GM18499 (cell line): Measurements from ENCODE around the gene ARID3B.
"Not testable (repeated sequence)": the region's sequence is repeated elsewhere in the genome, so short reads cannot be mapped to it uniquely, and the experiment has no call there.

Experiments
- ATAC-seq: cut with Tn5 transposase; IDR thresholded peaks from one replicate; pipeline ENCODE4 v1.9.1; 2021; ENCODE audit warnings: moderate number of reproducible peaks; ENCODE audit not compliant: insufficient read depth, unreplicated experiment

The ARID3B gene

DNA sequence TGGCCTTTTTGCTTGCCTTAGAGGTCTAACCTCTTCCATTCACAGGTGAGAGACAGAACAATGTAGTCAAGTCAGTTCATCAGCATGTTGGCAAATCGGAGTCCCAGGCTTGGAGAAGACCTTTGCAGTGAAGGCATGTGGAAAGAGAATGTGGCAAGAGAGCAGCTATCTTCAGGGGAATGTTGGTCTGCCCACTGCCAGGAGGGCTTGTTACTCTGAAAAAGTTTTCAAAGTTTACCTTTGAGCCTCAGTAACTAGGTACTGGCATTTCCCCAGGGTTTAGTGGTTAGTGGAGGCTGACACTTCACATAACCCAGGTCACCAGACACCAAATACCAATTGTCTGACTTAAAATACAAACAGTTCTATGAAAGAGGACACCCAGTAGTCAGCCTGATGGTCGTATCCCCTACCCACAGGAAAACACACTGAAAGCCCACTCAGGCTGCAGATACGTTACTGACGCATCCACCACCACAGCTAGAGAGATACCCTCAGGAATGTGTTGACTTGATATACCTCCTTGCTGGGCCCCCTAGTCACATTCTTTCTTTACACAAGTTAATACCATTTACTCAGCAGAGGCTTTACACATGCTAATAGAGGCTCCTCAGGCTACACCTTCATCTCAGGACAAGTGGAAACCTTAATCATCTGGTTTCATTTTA is 9.7 kb upstream of the ARID3B start:
- no peak for ATAC-seq

DNA sequence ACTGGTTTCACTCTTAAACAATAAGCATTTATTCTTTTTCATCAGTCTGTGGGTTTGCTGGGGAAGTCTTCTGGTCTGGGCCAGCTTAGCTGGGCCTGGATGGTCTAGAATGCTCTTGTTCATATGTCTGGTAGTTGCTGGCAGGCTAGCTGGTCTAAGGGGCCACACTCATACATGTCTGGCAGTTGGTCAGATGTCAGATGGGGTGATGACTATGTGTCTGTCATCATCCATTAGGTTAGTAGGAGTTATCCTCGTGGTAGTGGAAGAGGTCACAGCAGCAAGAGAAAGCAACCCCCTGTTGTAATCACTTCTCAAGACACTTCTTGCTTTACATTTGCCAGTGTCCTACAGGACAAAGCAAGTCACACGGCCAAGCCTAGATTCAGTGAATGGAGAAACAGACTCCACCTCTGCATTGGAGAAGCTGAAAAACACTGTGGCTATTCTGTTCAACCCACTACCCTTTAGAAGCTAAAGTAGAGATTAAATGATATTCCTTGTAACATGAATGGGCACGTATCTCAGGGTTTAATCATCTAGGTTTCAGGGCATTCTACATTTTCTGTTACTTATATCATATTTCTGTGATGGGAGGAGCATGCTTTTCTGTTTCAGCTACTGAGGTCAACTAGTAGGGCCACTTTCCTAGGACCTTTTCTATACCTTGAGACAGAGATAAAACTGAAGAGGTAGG is 5.5 kb upstream of the ARID3B start:
- no peak for ATAC-seq

DNA sequence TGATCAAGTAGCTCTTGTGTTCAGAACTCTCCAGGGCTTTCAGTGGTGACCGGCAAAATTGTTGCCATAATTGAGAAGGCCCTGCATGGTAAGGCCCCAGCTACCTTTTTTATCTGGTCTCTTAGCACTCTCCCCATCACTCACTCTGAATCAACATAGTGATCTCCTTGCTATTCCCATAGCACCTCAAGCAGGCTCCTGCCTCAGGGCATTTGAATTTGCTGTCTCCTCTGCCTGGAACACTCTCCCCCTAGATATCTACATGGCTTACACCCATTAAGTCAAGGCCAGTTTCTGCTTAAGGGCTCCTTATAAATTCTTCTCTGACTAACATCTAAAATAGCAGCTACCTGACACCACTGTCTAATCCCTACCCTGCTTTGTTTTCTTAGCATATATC is 3.3 kb upstream of the ARID3B start:
- no peak for ATAC-seq

DNA sequence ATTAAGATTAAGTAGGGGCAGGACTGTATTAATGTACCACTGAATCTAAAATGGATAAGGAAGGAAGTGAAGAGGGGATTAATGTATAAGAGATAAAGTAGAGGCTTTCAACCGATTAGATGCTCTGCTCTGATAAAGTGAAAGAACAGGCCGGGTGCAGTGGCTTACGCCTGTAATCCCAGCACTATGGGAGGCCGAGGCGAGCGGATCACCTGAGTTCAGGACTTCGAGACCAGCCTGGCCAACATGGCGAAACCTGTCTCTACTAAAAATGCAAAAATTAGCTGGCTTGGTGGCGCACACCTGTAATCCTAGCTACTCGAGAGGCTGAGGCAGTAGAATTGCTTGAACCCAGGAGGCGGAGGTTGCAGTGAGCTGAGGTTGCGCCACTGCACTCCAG is 1.5 kb upstream of the ARID3B start:
- not testable (repeated sequence) for ATAC-seq

DNA sequence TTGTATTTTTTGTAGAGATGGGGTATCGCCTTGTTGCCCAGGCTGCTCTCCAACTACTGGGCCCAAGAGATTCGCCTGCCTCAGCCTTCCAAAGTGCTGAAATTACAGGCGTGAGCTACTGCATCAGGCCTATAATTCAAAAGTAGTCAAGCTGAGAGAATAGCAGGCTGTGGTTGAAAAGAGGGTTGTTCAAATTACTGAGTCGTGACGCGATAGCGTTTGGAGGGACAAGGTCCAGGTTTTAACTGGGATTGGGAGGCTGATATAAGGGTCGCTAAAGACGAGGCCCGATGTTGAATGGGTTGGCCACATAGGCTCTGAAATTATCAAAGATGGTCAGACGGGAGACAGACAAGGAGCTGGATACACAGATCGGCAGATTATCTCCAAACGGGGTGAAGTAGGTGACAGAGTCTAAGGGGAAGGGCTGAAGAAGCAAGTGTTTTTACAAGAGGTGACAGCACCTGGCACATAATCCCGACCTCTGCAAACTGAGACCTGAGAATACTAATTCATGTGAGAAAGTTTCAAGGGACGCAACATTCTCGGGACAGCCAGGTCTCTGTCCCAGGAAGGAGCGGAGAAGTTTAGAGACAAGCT is 759 bp upstream of the ARID3B start:
- ATAC-seq: no peak

DNA sequence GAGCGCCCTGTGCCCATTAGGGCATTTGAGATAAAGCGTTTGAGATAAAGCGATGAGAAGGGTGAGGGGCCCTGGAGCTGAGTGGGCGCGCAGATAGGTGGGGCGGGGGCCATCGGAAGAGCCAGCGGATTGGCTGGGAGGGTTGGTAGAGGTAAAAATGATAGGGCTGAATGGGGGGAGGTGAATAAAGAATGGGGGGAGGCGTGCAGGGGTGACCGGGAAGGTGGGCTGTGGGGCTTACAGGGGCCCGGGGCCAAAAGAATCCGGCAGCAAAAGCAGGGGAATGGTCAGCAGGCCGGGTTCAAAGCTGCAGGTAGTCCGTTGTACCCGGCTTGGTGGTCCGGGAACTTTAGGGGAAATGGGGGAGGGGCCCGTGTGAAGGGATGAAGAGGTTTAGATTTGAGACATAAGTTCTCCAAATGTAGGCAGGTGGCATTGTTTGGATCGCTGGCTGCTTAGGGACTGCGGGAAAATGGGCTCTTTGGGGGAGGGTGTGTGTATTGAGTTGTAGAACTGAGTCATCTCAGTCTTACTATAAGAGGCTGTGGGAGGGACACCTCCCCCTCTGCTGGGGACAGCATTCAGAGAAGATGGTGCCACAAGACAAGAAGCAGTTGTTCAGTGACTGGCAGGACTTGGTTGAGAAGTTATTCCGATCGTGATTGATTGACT is 610 bp downstream of the ARID3B start:
- no peak for ATAC-seq

DNA sequence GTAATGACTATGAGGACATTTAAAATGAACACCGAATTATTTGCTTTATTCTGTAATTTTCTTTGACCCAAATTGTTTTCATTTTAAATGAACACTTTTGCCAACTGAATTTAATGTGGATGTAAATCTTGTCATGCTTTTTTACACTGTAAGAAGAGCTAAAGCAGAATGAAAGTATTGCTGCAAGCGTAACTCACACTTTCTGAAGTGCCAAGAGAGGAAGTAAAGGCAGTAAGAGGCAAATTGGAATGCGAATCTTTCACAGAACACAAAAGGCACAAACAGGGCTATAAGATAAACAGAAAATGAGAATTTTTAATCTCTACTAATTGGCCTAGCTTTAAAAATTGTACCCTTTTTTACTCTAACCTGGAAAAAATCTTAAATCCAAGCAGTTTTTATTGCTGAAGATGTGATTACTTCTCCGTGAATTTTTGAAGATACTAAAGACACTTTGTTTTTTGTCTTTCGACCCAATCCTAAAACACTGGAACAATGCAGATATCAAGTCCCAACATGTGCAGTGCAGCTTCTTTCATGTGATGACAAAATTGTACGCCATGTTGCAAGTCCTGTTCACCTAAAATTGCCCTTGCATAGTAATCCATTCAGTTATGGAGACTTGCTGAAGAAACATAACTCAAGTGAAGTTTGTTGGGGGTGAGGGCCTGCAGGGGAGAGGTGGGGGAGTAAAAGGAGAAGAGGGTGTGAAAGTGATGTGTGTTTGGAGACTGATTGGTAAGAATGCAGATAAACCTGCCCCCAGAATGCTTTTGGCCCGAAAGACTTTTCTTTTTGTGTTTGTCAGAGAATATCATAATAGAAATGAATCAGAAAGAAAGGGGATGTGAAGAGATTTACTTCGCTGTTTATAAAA is 1.4 kb downstream of the ARID3B start:
- ATAC-seq: no peak

DNA sequence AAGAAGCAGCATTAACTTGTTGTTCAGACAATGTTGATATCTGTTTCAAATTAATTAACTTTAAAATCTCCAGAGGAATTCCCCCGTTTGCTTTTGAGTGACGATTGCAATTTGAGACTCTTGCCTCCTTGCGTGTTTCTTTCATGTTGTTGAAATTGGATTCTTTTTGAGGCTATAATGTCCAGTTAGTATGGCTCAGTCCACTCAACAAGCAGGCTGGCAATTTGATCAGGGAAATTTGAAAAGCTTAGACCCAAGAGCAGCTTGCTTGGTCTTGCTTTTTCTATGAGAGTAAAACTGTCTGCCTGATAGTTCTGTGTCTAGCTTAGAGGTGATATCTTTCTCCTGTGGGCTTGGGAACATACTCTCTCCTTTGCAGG is 2.0 kb downstream of the ARID3B start:
- no peak for ATAC-seq

DNA sequence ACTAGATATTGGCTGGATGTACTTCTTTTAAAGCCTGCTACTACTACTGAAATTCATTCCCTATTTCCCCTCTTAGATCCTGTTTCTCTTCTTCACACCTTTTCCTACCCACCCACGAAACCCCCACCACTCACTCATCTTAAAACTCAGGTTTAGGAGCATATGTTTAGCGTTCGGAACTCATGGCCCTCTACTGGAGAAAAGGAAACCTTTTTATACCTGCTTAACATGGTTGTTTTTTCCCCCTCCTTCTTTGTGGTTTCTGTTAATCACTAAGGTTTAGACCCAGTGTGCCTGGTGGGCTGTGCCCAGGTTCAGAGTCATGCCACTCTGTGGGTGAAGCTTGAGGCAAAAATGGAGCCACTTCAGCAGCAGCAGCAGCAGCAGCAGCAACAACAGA is 2.6 kb downstream of the ARID3B start:
- ATAC-seq: no peak

DNA sequence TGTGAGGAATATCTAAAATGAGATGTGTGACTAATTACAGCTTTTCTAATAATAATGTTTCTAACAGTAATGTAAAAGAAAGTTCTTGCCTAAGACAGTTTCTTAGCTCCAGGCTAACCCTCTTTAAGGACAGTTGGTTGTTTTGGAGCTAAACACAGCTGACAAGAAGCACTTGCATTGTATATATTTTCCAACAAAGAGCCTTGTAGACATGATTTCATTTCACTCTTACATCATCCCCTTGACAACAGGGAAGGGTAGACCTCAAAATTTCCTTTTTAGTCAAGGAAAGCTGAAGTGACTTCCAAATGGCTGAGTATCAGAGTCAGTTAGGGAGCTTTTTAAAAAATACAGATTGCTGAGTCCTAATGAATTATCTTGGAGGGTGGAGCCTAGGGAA is 4.1 kb downstream of the ARID3B start:
- ATAC-seq: no peak

DNA sequence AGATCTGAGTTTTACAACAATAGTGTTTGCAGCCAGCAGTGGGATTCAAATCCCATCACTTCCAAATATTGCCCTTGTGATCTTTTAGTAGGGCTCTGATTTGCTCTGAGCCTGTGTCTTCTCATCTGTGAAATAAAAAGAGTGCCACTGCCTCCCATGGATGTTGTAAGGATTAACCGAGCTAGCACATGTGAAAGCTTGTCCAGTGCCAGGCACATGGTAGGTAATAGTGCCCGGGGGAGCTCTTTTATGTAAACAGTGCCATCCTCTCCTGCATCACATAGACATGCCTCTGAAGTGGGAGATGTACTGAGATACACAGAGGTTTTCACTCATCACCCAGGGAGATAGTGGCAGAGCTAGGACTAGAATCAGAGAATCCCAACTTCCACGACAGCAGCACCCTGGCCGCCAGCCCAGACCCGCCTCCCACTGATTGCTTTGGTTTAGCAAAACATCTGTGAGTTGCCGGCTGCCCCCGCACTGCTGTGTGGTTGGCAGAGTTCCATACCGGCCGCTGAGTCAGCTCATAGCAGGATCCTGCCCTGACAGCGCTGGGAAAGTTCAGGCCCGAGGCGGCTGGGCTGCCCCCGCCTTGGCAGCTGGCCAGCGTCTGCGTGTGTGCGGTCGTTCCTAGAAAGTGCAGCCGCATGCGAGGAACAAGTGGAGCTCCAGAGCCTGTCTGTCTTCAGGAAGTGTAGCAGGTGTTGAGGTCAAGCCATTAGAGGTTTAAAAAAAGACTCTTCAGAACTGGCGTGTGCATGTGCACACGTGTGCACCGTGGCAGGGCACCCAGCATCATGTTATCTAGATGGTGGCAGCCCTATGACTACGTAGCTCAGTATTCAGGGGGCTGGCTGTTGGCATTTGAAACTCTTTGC is 5.0 kb downstream of the ARID3B start:
- peak; percentile 47 for ATAC-seq

DNA sequence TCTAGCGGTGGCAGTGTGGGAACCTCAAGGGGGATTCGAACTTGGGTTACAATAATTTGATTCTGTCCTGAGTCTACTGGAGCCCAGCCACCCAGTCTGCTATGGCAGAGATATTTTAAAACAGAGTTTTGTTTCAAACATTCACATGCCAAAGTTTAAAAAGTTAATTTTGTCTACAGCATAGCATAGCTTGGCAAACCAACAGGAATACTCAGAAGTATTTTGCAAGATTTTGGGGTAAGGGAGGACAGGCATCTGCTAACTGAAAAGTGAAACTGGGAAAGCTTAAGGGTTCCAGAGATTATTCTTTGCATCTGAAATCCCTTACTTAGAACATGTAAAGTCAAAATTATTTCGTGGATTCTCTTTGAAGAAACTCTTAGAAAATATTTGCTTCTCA is 6.6 kb downstream of the ARID3B start:
- no peak for ATAC-seq

DNA sequence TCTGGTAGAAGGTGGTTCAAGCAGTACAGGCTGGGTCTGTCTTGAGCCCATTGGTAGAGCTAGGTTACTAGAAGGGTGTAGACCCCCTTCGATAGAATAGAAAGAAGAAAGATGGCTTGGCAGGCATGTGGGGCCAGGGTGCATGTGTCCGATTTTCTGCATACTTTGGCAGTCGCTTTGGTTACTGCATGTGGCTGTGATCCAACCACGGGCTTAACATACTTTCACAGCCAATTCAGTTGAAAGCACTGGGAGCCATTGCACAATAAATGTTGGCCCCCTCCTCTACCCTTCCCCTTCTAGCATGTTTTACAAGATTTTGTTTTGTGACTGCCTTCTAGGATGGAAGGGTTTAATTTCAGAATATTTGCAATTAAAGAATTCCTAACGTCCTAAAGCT is 7.2 kb downstream of the ARID3B start:
- no peak for ATAC-seq

DNA sequence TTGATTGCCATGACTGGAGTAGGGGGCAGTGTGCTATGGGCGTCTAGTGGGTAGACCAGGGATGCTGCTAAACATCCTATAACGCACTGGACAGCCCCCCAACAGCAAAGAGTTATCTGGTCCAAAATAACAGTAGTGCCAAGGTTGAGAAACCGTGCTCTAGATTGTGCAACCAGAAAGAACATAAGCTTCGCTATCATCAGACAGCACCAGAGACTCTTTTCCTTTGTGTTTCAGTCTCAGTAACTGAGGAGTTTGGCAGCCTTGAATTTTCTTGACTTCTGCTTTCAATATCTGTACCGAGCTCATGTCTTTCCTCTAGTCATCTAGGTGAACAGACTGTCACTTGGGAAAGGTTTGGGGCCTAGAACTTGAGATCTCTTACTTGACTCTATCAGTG is 8.8 kb downstream of the ARID3B start:
- no peak for ATAC-seq

DNA sequence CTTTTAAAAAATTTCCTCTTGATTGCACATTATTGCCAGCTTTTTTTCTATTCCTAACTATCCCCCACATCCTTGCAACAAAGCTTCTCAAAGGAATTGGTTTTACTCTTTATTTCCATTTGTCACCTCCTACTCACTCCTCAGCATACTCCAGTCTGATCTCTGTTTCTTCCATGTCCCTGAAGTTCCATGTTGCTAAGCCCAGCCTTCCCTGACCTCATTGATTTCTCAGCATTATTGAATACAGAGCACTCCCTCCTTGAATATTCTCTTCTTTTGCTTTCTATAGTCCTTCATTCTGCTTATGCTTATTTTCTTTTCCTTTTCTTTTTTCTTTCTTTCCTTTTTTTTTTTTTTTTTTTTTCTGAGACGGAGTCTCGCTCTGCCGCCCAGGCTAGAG is 10.7 kb downstream of the ARID3B start:
- no peak for ATAC-seq

DNA sequence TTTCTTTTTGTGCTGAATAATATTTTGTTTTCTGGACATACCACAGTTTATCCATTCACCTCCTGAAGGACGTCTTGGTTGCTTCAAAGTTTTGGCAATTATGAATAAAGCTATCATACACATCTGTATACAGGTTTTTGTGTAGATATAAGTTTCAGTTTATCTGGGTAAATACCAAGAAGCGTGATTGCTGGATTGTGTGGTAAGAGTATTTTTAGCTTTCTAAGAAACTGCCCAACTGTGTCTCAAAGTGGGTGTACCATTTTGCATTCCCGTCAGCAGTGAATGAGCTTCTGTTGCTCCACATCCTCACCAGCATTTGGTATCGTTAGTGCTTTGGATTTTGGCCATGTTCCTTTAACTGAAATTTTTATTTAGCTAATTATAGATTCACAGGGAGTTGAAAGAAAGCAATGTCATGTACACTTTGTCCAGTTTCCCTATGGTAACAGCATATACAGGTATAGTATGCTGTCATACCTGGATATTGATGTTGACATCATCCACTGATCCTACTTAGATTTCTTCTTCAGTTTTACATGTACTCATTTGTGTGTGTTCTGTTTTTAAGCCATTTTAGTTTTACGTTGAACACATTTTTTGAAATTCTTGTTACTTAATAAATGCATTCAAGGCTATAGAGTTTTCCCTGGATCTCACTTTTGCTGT is 11.9 kb downstream of the ARID3B start:
- no peak for ATAC-seq

DNA sequence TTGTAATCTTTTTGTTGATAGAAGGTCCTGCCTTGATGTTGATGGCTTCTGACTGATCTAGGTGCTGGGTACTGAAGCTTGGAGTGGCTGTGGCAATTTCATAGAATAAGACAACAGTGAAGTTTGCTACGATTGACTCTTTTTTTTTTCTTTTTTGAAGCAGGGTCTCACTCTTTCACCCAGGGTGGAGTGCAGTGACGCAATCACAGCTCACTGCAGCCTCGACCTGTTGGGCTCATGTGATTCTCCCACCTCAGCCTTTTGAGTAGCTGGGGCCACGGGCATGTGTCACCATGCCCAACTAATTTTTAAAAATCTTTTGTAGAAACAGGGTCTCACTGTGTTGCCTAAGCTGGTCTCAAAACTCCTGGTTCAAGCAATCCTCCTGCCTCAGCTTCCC is 14.2 kb downstream of the ARID3B start:
- ATAC-seq: no peak

DNA sequence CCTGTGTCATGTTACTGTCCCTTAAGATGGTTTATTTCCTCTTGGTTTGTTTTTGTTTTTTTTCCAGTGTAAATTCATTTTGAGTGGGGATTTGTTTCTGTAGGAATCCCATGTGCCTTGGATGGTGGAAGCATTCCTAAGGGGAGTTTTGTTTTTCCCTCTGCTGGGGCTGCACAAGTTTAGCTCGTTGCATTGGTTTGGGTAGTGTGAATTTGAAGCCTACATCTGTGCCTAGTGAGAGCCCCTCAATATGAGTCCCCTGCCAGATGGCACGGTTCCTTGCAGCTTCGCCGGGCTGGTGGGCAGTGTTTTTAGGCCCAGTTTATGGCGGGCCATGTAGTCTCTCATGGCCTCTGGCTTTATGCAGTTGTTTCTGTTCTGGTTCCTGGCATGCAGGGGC is 17.7 kb downstream of the ARID3B start:
- ATAC-seq: no peak

DNA sequence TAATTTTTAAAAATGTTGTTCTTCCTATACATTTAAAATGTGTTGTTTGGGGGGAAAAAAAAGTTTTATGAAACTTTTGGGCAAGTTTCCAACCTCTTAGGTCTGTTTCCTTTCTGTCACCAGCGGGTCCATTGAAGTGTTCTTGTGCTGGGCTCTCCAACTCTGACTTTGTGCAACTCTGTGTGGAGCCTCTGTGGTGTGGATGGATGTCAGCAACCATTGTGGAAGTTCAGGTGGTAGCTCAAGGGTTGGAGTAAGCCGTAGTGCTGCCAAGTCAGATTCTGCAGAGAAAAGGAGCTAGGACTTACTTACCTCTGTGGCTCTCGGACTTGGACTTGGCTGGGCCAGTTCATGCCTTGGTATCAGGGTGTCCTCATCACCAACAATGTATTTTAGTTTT is 22.4 kb downstream of the ARID3B start:
- no peak for ATAC-seq
